Gastrocnemius medialis (tissue), 4 donors: ENCODE results near the gene RNU1-3.
"Not testable (repeated sequence)": the region's sequence is repeated elsewhere in the genome, so short reads cannot be mapped to it uniquely, and the experiment has no call there.

Source experiments
- POLR2A ChIP-seq, 2 donors: fragments of 450-650 bp; IDR thresholded peaks; one replicate each; pipeline ENCODE4 v1.6.1; 2017; ENCODE audit warnings: antibody characterized with exemption in 2 of 2, mild to moderate bottlenecking in 2 of 2, moderate library complexity in 2 of 2
- TF ChIP-seq, protein P1 (sequence below), 5 experiments: fragments of 450-650 bp in 3 of 5; fragments of 200-600 bp in 2 of 5; sonication (generic) in 2 of 5; IDR thresholded peaks in 4 of 5; conservative IDR thresholded peaks in 1 of 5; 1 replicate in 4 of 5; 2 replicates in 1 of 5; pipeline ENCODE4 v1.5.1; 2016 to 2019; ENCODE audit warnings: antibody characterized with exemption in 5 of 5, mild to moderate bottlenecking in 3 of 5, moderate library complexity in 3 of 5

DNA sequence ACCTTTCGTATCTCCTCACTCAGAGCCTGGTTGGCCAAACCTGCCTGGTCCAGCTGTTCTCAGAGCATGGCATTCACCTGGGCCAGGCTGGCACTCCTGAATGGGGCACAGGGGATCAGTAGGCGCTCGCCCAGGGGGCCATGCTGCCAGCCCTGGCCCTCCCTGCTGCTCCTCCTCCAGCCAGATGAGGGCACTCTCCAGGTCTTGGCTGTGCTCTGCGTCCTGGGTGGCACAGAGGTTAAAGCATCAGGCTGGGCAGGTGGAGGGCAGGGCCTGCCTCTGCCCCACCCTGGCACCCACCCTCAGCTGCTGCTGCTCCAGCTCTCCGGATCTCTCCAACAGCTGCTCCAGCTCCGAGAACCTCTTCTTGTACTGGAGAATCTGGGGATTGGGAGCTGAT is 10.2 kb downstream of the RNU1-3 start:
- TF ChIP-seq POLR2A (IDR thresholded peaks at IDR 0.05), result not testable (repeated sequence)
- TF ChIP-seq, protein P1, sequence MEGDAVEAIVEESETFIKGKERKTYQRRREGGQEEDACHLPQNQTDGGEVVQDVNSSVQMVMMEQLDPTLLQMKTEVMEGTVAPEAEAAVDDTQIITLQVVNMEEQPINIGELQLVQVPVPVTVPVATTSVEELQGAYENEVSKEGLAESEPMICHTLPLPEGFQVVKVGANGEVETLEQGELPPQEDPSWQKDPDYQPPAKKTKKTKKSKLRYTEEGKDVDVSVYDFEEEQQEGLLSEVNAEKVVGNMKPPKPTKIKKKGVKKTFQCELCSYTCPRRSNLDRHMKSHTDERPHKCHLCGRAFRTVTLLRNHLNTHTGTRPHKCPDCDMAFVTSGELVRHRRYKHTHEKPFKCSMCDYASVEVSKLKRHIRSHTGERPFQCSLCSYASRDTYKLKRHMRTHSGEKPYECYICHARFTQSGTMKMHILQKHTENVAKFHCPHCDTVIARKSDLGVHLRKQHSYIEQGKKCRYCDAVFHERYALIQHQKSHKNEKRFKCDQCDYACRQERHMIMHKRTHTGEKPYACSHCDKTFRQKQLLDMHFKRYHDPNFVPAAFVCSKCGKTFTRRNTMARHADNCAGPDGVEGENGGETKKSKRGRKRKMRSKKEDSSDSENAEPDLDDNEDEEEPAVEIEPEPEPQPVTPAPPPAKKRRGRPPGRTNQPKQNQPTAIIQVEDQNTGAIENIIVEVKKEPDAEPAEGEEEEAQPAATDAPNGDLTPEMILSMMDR (IDR thresholded peaks at IDR 0.05 in 4 of 5, conservative IDR thresholded peaks at IDR 0.05 in 1 of 5), result not testable (repeated sequence)
